Hepatocyte (in vitro differentiated cells): Measurements from ENCODE around the gene LYSMD2.

Experiments
- EZH2 ChIP-seq: fragments of 200-600 bp; sonication (generic); IDR thresholded peaks from 2 replicates; pipeline ENCODE4 v1.6.1; 2016; ENCODE audit warnings: antibody characterized with exemption, mild to moderate bottlenecking, borderline replicate concordance
- EZH2phosphoT487 ChIP-seq: fragments of 200-600 bp; sonication (generic); IDR thresholded peaks from one replicate; pipeline ENCODE4 v1.6.1; 2018; ENCODE audit warnings: antibody characterized with exemption, mild to moderate bottlenecking, low read depth, moderate library complexity; ENCODE audit not compliant: unreplicated experiment, severe bottlenecking
- TF ChIP-seq, protein P1 (sequence below): fragments of 200-600 bp; sonication (generic); IDR thresholded peaks from 2 replicates; pipeline ENCODE4 v1.5.1; 2016; ENCODE audit warnings: antibody characterized with exemption, mild to moderate bottlenecking; ENCODE audit not compliant: poor library complexity

GRCh38 chr15:51678096-51678495 is 59.4 kb downstream of the LYSMD2 start:
- TF ChIP-seq, protein P1, sequence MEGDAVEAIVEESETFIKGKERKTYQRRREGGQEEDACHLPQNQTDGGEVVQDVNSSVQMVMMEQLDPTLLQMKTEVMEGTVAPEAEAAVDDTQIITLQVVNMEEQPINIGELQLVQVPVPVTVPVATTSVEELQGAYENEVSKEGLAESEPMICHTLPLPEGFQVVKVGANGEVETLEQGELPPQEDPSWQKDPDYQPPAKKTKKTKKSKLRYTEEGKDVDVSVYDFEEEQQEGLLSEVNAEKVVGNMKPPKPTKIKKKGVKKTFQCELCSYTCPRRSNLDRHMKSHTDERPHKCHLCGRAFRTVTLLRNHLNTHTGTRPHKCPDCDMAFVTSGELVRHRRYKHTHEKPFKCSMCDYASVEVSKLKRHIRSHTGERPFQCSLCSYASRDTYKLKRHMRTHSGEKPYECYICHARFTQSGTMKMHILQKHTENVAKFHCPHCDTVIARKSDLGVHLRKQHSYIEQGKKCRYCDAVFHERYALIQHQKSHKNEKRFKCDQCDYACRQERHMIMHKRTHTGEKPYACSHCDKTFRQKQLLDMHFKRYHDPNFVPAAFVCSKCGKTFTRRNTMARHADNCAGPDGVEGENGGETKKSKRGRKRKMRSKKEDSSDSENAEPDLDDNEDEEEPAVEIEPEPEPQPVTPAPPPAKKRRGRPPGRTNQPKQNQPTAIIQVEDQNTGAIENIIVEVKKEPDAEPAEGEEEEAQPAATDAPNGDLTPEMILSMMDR, result no peak
- no peak for TF ChIP-seq EZH2
- no peak for TF ChIP-seq EZH2phosphoT487
